HEK293 (cell line): ENCODE data around the gene FZR1.

Source experiments
- CTCF ChIP-seq: fragments of 450-650 bp; formaldehyde crosslinking; IDR thresholded peaks from 2 replicates; pipeline ENCODE4 v1.5.1; 2016; ENCODE audit warnings: missing biosample characterization, missing genetic modification characterization
- RBAK ChIP-seq: fragments of 450-650 bp; formaldehyde crosslinking; IDR thresholded peaks from 2 replicates; pipeline ENCODE4 v1.5.1; 2016; ENCODE audit warnings: missing biosample characterization, missing genetic modification characterization
- REST ChIP-seq: fragments of 450-650 bp; formaldehyde crosslinking; IDR thresholded peaks from 2 replicates; pipeline ENCODE4 v1.5.1; 2016; ENCODE audit warnings: missing biosample characterization, missing genetic modification characterization
- ZBTB17 ChIP-seq: fragments of 450-650 bp; formaldehyde crosslinking; IDR thresholded peaks from 2 replicates; pipeline ENCODE4 v1.5.1; 2016; ENCODE audit warnings: missing biosample characterization, missing genetic modification characterization
- ZBTB48 ChIP-seq: fragments of 450-650 bp; formaldehyde crosslinking; IDR thresholded peaks from 2 replicates; pipeline ENCODE4 v1.5.1; 2016; ENCODE audit warnings: missing biosample characterization, missing genetic modification characterization
- ZNF555 ChIP-seq: fragments of 450-650 bp; formaldehyde crosslinking; conservative IDR thresholded peaks from 2 replicates; pipeline ENCODE4 v1.5.1; 2017; ENCODE audit warnings: missing biosample characterization, mild to moderate bottlenecking, missing genetic modification characterization, inconsistent platforms
- ZNF658 ChIP-seq: fragments of 450-650 bp; formaldehyde crosslinking; IDR thresholded peaks from 2 replicates; pipeline ENCODE4; 2016; ENCODE audit warnings: missing biosample characterization, missing genetic modification characterization
- ZNF664 ChIP-seq: fragments of 450-650 bp; formaldehyde crosslinking; IDR thresholded peaks from 2 replicates; pipeline ENCODE4 v1.5.1; 2016; ENCODE audit warnings: missing biosample characterization, missing genetic modification characterization
- ZNF76 ChIP-seq: fragments of 450-650 bp; formaldehyde crosslinking; IDR thresholded peaks from 2 replicates; pipeline ENCODE4; 2016; ENCODE audit warnings: low read depth, missing biosample characterization, missing genetic modification characterization, borderline replicate concordance
- ZNF768 ChIP-seq: fragments of 450-650 bp; formaldehyde crosslinking; IDR thresholded peaks from 2 replicates; pipeline ENCODE4 v1.5.1; 2018; ENCODE audit warnings: missing biosample characterization, mild to moderate bottlenecking, missing genetic modification characterization
- ZSCAN30 ChIP-seq: fragments of 450-650 bp; IDR thresholded peaks from 2 replicates; pipeline ENCODE4 v1.5.1; 2018; ENCODE audit warnings: missing biosample characterization, mild to moderate bottlenecking, missing genetic modification characterization, moderate library complexity
- TF ChIP-seq, protein P1 (sequence below): fragments of 450-650 bp; formaldehyde crosslinking; conservative IDR thresholded peaks from 2 replicates; pipeline ENCODE4 v1.5.1; 2016; ENCODE audit warnings: low read depth, missing biosample characterization, missing genetic modification characterization
- TF ChIP-seq, protein P2 (sequence below): fragments of 450-650 bp; formaldehyde crosslinking; IDR thresholded peaks from 2 replicates; pipeline ENCODE4 v1.5.1; 2016; ENCODE audit warnings: missing biosample characterization, missing genetic modification characterization

DNA sequence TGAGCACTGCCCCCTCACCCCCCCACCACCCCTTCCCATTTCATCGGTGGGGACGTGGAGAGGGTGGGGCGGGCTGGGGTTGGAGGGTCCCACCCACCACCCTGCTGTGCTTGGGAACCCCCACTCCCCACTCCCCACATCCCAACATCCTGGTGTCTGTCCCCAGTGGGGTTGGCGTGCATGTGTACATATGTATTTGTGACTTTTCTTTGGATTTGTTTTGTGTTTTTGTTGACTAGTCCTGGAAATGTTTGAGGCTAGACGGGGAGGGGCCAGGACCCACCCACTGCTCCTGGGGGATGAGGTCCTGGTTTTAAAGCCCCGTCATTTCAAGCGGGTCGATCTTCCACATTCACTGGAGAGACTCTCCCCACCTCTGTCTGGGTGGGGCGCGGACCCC, 29.9 kb downstream of the FZR1 start:
- no peak for TF ChIP-seq ZNF76 (tag by site-specific recombination)
- no peak for TF ChIP-seq ZBTB17 (tag by site-specific recombination)
- TF ChIP-seq CTCF (tag by site-specific recombination) = no peak
- TF ChIP-seq REST = no peak
- no peak for TF ChIP-seq ZNF555 (tag by site-specific recombination)
- TF ChIP-seq ZNF768 (tag by site-specific recombination) = no peak
- TF ChIP-seq ZSCAN30 (tag by site-specific recombination) = no peak
- no peak for TF ChIP-seq RBAK (tag by site-specific recombination)
- TF ChIP-seq, protein P1, sequence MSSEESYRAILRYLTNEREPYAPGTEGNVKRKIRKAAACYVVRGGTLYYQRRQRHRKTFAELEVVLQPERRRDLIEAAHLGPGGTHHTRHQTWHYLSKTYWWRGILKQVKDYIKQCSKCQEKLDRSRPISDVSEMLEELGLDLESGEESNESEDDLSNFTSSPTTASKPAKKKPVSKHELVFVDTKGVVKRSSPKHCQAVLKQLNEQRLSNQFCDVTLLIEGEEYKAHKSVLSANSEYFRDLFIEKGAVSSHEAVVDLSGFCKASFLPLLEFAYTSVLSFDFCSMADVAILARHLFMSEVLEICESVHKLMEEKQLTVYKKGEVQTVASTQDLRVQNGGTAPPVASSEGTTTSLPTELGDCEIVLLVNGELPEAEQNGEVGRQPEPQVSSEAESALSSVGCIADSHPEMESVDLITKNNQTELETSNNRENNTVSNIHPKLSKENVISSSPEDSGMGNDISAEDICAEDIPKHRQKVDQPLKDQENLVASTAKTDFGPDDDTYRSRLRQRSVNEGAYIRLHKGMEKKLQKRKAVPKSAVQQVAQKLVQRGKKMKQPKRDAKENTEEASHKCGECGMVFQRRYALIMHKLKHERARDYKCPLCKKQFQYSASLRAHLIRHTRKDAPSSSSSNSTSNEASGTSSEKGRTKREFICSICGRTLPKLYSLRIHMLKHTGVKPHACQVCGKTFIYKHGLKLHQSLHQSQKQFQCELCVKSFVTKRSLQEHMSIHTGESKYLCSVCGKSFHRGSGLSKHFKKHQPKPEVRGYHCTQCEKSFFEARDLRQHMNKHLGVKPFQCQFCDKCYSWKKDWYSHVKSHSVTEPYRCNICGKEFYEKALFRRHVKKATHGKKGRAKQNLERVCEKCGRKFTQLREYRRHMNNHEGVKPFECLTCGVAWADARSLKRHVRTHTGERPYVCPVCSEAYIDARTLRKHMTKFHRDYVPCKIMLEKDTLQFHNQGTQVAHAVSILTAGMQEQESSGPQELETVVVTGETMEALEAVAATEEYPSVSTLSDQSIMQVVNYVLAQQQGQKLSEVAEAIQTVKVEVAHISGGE (tag by site-specific recombination) = no peak
- no peak for TF ChIP-seq ZNF664 (tag by site-specific recombination)
- TF ChIP-seq ZNF658 (tag by site-specific recombination) = no peak
- TF ChIP-seq, protein P2, sequence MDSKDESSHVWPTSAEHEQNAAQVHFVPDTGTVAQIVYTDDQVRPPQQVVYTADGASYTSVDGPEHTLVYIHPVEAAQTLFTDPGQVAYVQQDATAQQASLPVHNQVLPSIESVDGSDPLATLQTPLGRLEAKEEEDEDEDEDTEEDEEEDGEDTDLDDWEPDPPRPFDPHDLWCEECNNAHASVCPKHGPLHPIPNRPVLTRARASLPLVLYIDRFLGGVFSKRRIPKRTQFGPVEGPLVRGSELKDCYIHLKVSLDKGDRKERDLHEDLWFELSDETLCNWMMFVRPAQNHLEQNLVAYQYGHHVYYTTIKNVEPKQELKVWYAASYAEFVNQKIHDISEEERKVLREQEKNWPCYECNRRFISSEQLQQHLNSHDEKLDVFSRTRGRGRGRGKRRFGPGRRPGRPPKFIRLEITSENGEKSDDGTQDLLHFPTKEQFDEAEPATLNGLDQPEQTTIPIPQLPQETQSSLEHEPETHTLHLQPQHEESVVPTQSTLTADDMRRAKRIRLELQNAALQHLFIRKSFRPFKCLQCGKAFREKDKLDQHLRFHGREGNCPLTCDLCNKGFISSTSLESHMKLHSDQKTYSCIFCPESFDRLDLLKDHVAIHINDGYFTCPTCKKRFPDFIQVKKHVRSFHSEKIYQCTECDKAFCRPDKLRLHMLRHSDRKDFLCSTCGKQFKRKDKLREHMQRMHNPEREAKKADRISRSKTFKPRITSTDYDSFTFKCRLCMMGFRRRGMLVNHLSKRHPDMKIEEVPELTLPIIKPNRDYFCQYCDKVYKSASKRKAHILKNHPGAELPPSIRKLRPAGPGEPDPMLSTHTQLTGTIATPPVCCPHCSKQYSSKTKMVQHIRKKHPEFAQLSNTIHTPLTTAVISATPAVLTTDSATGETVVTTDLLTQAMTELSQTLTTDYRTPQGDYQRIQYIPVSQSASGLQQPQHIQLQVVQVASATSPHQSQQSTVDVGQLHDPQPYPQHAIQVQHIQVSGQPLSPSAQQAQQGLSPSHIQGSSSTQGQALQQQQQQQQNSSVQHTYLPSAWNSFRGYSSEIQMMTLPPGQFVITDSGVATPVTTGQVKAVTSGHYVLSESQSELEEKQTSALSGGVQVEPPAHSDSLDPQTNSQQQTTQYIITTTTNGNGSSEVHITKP (tag by site-specific recombination) = no peak
- TF ChIP-seq ZBTB48 (tag by site-specific recombination) = no peak
